Measurements from ENCODE around the gene POC1B.

POC1B gene

DNA sequence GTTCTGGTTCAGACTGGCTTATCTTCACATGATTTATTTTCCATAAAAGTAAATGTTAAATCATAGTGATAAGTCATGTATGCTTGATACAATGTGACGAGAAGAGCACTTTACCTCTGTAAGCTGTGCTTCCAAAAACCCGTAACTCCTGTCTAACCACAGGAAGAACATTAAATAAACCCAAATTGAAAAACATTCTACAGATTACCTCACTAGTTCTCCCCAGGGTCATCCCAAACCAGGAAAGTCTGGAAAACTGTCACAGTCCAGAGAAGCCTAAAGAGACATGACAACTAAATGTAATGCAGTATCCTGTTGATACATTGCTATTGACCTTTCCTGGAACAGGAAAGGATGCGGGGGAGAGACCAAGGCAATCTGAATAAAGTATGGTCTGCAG is 141.0 kb downstream of the POC1B start:
- DNase-seq (ENCODE audit: low spot score) = no peak

- no peak for DNase-seq (ENCODE audit: low spot score)
Measured at GRCh38 chr12:89384050-89384758, 141.6 kb downstream of the POC1B start.

DNA sequence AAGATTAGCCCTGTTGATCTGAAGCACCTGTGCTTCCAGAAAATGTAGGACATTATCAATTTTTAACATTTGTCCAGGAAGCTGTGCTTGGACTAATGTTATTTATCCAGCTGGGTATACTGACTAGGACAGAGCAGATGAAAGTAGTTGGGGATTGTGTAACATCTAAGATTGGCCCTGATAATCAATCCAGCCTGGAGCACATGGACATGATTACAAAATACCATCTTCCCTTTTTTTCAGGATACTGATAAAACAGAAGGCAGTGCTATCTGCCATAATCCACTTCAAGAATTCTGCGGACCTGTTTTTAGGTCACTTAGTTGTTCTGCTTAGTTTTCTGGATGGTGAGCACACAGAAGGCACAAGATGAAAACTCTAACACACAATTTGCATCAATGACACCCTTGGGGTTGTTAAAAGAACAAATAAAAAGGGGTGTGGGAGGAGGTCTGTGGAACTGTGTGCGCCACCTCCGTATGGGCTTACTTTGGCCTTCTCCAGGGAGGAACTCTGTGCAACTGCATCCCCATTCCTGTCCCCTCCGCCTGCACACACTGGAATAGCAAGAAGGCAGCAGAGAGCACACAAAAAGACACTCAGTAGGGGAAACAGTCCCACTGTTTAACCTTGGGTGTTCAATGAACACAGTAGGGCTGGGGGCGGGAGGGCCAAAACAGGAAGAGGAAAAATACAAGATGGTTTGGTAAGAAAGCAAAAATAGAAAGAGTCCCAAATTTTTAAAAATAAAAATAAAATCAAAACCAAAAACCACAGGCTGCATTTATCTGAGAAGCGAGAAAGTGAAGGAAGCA is 142.4 kb downstream of the POC1B start:
- DNase-seq (ENCODE audit: low spot score) = no peak

DNA sequence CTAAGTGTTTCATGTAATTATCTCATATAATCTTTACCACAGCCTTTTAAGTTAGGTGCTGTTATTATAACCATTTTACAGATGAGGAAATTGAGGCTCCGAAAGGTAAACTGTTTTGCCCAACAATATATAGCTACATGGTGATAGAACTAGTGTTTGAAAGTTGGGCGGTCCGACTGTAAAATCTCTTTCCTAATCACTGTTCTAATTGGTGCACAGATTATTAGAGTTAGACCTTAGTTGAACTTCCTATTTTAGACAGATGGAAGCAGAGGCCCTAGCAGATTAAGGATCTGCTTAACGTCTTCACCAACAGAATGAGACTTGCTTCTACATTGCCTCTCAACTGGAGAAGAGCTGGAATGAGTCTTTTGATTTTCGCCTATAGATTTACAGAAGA is 143.5 kb downstream of the POC1B start:
- no peak for DNase-seq (ENCODE audit: low spot score)

DNA sequence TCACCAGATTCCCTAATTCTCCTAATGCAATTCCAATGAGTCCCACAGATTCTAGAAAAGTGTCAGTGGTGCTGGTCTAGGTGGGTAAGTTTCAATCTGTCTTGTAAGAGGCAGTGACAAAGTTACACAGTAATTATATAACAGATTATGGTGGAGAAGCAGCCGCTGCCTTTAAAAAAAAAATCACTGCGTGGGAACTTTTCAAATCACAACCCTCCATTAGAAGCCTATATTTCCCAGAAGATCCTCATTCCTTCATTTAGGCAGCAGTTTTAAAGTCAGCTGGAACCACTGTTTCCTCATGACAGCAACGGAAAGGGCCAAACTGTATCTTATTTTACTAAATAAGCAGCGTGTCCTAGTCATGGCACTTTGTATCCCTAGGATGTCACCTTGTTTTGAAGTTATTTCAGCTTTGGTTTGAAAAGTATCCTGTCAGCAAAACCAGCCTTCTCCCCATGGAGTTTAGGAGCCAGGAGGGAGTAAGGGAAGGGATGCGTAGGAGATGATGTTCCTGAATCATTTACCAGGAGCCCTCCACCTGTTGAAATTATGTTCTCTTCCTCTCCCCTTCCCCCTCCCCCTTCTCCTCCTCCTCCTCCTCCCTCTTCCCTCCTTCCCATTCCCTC is 145.9 kb downstream of the POC1B start:
- no peak for DNase-seq (ENCODE audit: low spot score)

DNA sequence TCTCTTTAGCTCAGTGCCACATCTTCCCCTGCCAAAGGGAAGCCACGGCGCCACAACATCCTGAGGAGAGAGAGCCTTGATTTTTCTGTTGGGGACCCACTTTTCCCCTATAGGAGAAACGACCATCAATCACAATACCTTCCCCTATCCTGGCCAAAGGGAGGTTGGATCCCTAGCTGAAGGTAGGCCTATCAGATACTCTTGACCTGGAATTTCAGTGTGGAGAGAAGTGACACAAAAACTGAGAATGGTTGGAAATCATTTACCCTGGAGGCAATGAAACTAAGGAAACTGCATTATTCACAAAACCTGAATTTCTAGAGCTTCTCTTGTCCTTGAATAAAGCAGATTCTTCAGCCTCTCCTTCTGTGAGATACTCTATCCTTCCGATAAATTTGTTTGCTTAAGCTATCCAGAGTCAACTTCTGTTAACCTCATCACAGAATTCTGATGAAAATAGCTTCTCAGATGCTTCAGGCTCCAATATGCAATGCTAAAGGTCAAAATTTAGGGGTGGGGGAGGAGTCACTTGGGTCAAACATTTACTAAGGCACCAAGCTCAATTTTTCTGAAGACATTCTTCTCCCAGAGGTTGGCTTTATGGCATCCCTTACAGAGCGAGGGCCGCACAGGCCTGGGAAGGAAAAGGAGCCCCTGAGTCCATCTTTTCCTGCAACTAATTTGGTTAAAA is 146.6 kb downstream of the POC1B start:
- no peak for DNase-seq (ENCODE audit: low spot score)

- no peak for DNase-seq (ENCODE audit: low spot score)
Measured at GRCh38 chr12:89376844-89377243, 149.0 kb downstream of the POC1B start.

DNA sequence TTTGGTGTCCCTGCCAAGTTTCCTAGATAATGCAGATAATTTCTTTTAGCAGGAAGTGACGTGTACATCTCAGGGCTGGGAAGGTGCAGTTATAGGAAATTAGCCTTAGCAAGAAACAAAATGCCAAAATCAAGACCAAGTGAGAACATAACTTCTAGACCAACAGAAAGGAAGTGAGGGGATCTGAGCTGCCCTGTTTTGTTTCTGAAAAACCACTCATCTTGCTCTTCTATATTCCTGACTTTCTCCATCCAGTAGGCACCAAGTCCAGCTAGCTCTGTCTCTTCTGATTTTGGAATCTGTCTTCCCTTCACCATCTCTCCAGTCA is 149.7 kb downstream of the POC1B start:
- no peak for DNase-seq (ENCODE audit: low spot score)

DNA sequence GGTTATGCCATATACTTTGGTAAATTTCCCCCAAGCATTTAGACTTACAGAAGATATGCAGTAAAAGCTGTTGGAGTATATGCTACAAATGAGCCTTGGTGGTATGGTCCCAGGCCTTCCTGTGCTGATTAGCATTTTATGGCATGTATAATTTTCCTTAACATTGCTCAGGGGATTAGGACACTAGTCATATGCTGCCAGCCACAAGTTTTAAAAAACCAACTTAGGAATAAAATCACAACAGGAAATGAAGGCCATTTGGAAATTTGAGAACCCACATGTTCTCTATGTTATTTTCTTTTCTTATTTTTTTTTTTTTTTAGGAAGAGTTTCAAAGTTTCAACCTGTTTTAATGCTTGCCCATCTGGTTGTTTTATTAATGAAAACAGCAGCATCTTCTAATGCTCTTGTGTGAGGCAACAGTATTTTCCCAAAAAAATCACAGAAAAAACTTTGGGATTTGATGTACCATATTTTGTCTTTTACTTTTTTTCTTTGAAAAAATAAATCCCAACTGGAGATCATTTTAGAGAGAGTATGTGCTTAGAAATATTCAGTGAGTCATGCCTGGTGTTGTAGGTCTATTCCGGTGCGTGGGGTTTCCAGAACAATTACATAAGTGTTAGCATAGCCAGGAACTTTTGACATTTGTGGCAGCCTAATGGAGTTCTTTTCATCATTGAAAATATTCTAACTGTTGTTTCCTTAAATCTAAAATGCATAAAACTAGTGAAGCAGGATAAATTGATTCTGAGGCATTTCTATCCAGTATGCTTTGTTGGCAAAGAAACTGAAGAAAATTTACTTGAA is 151.9 kb downstream of the POC1B start:
- no peak for DNase-seq (ENCODE audit: low spot score)

DNA sequence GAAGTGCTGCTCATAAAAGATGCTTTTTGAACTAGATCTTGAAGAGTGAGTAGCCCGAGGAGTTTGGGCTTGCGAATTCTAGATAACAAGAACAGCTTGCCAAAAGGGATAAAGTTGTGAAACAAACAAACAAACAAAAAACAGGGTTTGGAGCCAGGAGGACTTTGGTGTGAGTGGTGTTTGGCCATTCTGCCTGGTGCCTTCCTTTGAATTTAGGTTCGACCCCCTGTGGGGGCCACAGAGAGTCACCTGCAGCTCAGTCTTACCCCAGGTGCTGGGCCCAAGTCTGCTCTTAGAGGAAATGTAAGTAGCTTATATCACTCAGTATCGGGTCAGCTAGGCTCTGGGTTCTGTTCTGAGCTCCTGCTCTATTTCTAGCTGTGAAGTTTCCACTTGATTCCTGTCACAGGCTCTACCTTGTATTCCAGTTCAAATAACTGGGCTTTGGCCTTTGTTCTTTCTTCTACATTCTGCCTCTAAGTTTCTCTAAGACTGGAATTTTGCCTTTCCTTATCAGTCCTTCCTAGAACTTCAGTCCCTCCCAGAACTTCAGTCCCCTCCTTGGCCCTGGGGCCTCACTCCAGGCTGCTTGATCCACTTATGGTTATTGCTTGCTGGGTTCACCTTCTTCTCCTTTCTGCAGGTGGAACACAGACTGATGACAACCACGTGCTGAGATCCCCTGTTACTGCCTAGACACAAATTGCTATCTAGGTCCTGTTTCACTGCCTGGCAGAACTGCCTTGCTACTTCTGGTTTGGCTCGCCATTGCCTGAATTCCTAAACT is 153.1 kb downstream of the POC1B start:
- no peak for DNase-seq (ENCODE audit: low spot score)

DNA sequence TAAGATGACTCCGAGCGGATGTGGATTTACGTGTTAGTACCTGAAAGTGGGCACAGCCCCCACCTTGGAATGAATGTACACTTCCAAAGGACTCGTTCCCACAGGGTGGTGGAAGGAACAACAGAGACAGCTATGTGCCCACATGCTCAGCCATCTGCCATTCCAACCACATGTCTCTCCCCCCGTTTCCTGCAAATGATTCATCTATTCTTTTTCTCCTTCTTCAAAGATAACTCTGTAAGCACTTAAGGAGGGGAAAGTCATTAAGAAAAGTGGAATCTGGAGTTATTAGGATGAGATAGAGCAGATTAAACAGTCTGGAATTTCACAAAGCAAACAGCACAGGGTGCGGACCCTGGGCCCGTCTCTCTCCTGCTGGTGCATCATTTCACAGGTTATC is 155.0 kb downstream of the POC1B start:
- DNase-seq (ENCODE audit: low spot score) = no peak

- DNase-seq (ENCODE audit: low spot score) = no peak
Measured at GRCh38 chr12:89370421-89370831, 155.4 kb downstream of the POC1B start.
